ENCODE results near the gene SLCO3A1.

DNA sequence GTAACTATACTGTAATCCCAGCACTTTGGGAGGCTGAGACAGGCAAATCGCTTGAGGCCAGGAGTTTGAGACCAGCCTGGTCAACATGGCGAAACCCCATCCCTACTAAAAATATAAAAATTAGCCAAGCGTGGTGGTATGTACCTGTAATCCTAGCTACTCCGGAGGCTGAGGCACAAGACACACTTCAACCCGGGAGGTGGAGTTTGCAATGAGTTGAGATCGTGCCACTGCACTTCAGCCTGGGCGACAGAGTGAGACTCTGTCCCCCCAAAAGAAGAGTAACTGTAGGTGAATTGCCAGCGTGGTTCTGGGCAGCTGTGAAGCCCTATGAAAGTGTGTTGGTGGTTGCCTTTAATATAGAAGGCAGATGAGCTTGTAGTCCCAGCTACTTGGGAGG is 95.9 kb downstream of the SLCO3A1 start:
- TF ChIP-seq, protein P1, sequence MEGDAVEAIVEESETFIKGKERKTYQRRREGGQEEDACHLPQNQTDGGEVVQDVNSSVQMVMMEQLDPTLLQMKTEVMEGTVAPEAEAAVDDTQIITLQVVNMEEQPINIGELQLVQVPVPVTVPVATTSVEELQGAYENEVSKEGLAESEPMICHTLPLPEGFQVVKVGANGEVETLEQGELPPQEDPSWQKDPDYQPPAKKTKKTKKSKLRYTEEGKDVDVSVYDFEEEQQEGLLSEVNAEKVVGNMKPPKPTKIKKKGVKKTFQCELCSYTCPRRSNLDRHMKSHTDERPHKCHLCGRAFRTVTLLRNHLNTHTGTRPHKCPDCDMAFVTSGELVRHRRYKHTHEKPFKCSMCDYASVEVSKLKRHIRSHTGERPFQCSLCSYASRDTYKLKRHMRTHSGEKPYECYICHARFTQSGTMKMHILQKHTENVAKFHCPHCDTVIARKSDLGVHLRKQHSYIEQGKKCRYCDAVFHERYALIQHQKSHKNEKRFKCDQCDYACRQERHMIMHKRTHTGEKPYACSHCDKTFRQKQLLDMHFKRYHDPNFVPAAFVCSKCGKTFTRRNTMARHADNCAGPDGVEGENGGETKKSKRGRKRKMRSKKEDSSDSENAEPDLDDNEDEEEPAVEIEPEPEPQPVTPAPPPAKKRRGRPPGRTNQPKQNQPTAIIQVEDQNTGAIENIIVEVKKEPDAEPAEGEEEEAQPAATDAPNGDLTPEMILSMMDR (IDR thresholded peaks at IDR 0.05; ENCODE audit: insufficient read depth, low read length) = no peak
- TF ChIP-seq POLR2AphosphoS5 (IDR thresholded peaks at IDR 0.05; ENCODE audit: low read depth) = no peak
- TF ChIP-seq SPI1 (IDR thresholded peaks at IDR 0.05; ENCODE audit: borderline replicate concordance, low read depth) = no peak
- TF ChIP-seq GABPA (IDR thresholded peaks at IDR 0.05; ENCODE audit: low read depth) = no peak

All from HL-60 (cell line).